Natural killer cell (primary cell): Measurements from ENCODE around the gene INPP5A. TPM values are rescaled to one million over a fixed set of nuclear protein-coding genes. Genes with fewer than 3 reads are reported as not detected.
"Not testable (repeated sequence)": the region's sequence is repeated elsewhere in the genome, so short reads cannot be mapped to it uniquely, and the experiment has no call there.

Source experiments
- ATAC-seq, 3 donors: fragments of 150-1000 bp in 2 of 3; fragments of 200-7000 bp in 1 of 3; cut with Tn5 transposase; 1 replicate in 1 of 3; 2 replicates in 2 of 3; pipeline ENCODE4 v1.10.0; 2021; ENCODE audit warnings: mild to moderate bottlenecking in 2 of 3, moderate library complexity in 2 of 3
- DNase-seq, 2 donors: peaks; one replicate each; pipeline versions ENCODE4 v3.0.0 to v3.0.0-alpha.2; 2013 to 2021; ENCODE audit warnings: mixed read lengths in 1 of 2
- H3K27ac ChIP-seq: one replicate; pipeline ENCODE4 v1.5.1; 2013; ENCODE audit warnings: mild to moderate bottlenecking, low read length
- H3K27me3 ChIP-seq: one replicate; pipeline ENCODE4 v1.6.1; 2013; ENCODE audit warnings: low read length; ENCODE audit not compliant: control insufficient read depth, insufficient read depth
- H3K36me3 ChIP-seq: one replicate; pipeline ENCODE4 v1.6.1; 2013; ENCODE audit warnings: low read length; ENCODE audit not compliant: control insufficient read depth, insufficient read depth
- H3K4me1 ChIP-seq: one replicate; pipeline ENCODE4 v1.6.1; 2013; ENCODE audit warnings: low read length; ENCODE audit not compliant: control insufficient read depth, insufficient read depth
- H3K4me3 ChIP-seq: one replicate; pipeline ENCODE4 v1.5.1; 2013; ENCODE audit warnings: low read length
- H3K9me3 ChIP-seq: one replicate; pipeline ENCODE4 v1.6.1; 2013; ENCODE audit warnings: low read length; ENCODE audit not compliant: control insufficient read depth, insufficient read depth
- H3K27ac Mint-ChIP-seq, 2 donors: one replicate each; pipeline ENCODE4 v1.8.0; 2022; ENCODE audit warnings: mild to moderate bottlenecking in 2 of 2, mixed read lengths in 2 of 2, moderate library complexity in 1 of 2
- H3K27me3 Mint-ChIP-seq, 2 donors: one replicate each; pipeline ENCODE4 v1.8.0; 2022; ENCODE audit warnings: low read depth in 2 of 2, mixed read lengths in 2 of 2
- H3K36me3 Mint-ChIP-seq: one replicate; pipeline ENCODE4 v1.8.0; 2022; ENCODE audit warnings: mixed read lengths
- H3K4me1 Mint-ChIP-seq, 2 donors: one replicate each; pipeline ENCODE4 v1.8.0; 2022; ENCODE audit warnings: mixed read lengths in 2 of 2
- H3K4me3 Mint-ChIP-seq: one replicate; pipeline ENCODE4 v1.8.0; 2022; ENCODE audit warnings: mild to moderate bottlenecking, moderate library complexity, mixed read lengths
- H3K9me3 Mint-ChIP-seq, 2 donors: one replicate each; pipeline ENCODE4 v1.8.0; 2022; ENCODE audit warnings: mixed read lengths in 2 of 2
- CTCF ChIP-seq: fragments of 200-600 bp; IDR thresholded peaks from one replicate; pipeline ENCODE4 v1.8.0; 2022; ENCODE audit warnings: antibody characterized with exemption
- WGBS: methylation state at CpG from one replicate; pipeline ENCODE4 v1.1.7; 2013; ENCODE audit warnings: missing lambda C conversion rate; ENCODE audit not compliant: insufficient coverage; 5-methylcytosine and 5-hydroxymethylcytosine counted together
- intact Hi-C: fragments of 100-400 bp; cut with micrococcal nuclease; formaldehyde crosslinking; loops from one replicate; pipeline ENCODE4 v1.14.2; 2022
- total RNA-seq, 4 donors: library from RNA; stranded (reverse); fragments of 120-200 nt in 1 of 4; gene quantifications; one replicate each; pipeline versions ENCODE4 v1.2.3 to v1.2.4, GENCODE V29; 2013 to 2022

INPP5A gene
- total RNA-seq, 3 donors from 2014 or later (not counting 1 experiment from before 2014, with no cell fraction given): 12.6 to 38.6 (median 18.6) TPM

GRCh38 chr10:132503581-132504421, 33.8 kb upstream of the INPP5A start:
- peaks cover 3 to 8% of the 10 kb centered on the region in 2 donors for H3K27me3 Mint-ChIP-seq
- Histone ChIP-seq H3K4me3 (no peak overlapping the region), H3K27ac (no peak overlapping the region), H3K4me1 (no peaks in the 10 kb centered on the region), H3K9me3 (no peaks in the 10 kb centered on the region), H3K27me3 (no peaks in the 10 kb centered on the region), H3K36me3 (no peaks in the 10 kb centered on the region)
- 86% methylated on average over 15 of the region's 15 CpGs for WGBS
- H3K4me1 Mint-ChIP-seq: no peaks in the 10 kb centered on the region
- no peak overlapping the region for H3K27ac Mint-ChIP-seq
- H3K36me3 Mint-ChIP-seq: no peaks in the 10 kb centered on the region
- no peak for TF ChIP-seq CTCF
- ATAC-seq (no peak), DNase-seq (no peak)
- intact Hi-C loops: no loop called here
- H3K9me3 Mint-ChIP-seq: no peaks in the 10 kb centered on the region
- no peak overlapping the region for H3K4me3 Mint-ChIP-seq

- Histone ChIP-seq H3K4me3 (no peak overlapping the region), H3K27ac (no peak overlapping the region), H3K4me1 (no peaks in the 10 kb centered on the region), H3K9me3 (no peaks in the 10 kb centered on the region), H3K27me3 (no peaks in the 10 kb centered on the region), H3K36me3 (no peaks in the 10 kb centered on the region)
- 89% methylated on average over 14 of the region's 14 CpGs for WGBS
- no peak for TF ChIP-seq CTCF
- no peak overlapping the region for H3K4me3 Mint-ChIP-seq
- no peaks in the 10 kb centered on the region for H3K36me3 Mint-ChIP-seq
- no peak for ATAC-seq
- no peak for DNase-seq
- peaks cover 3 to 8% of the 10 kb centered on the region in 2 donors for H3K27me3 Mint-ChIP-seq
- no peak overlapping the region for H3K27ac Mint-ChIP-seq
- no peaks in the 10 kb centered on the region for H3K9me3 Mint-ChIP-seq
- H3K4me1 Mint-ChIP-seq: peaks cover 0 to 5% of the 10 kb centered on the region in 2 donors
- intact Hi-C loops: no loop called here
These were observed 32.9 kb upstream of the INPP5A start for GRCh38 chr10:132504501-132505272.

GRCh38 chr10:132505546-132505945, 32.0 kb upstream of the INPP5A start:
- H3K4me1 Mint-ChIP-seq, H3K9me3 ChIP-seq, H3K4me3 ChIP-seq, DNase-seq, intact Hi-C loops, H3K27ac ChIP-seq, H3K4me3 Mint-ChIP-seq, H3K36me3 ChIP-seq, H3K27ac Mint-ChIP-seq, H3K27me3 ChIP-seq, H3K9me3 Mint-ChIP-seq, H3K36me3 Mint-ChIP-seq, H3K4me1 ChIP-seq, H3K27me3 Mint-ChIP-seq, ATAC-seq: not testable (repeated sequence)
- 78% methylated on average over 11 of the region's 23 CpGs for WGBS

- TF ChIP-seq CTCF: no peak
- intact Hi-C loops: no loop called here
- H3K36me3 ChIP-seq: no peaks in the 10 kb centered on the region
- WGBS: 86% methylated on average over 11 of the region's 11 CpGs
- no peak overlapping the region for H3K4me3 Mint-ChIP-seq
- H3K4me1 ChIP-seq: no peaks in the 10 kb centered on the region
- H3K27me3 ChIP-seq: no peaks in the 10 kb centered on the region
- ATAC-seq: no peak
- no peak overlapping the region for H3K4me3 ChIP-seq
- peaks cover 0 to 5% of the 10 kb centered on the region in 2 donors for H3K4me1 Mint-ChIP-seq
- no peak overlapping the region for H3K27ac Mint-ChIP-seq
- no peaks in the 10 kb centered on the region for H3K9me3 ChIP-seq
- no peaks in the 10 kb centered on the region for H3K36me3 Mint-ChIP-seq
- no peaks in the 10 kb centered on the region for H3K27me3 Mint-ChIP-seq
- H3K9me3 Mint-ChIP-seq: no peaks in the 10 kb centered on the region
- no peak overlapping the region for H3K27ac ChIP-seq
- no peak for DNase-seq
These were observed 30.7 kb upstream of the INPP5A start for GRCh38 chr10:132506711-132507408.
